DND-41 (cell line): ENCODE measurements around the gene COX5A.

ENCODE experiments used
- ATAC-seq: fragments of 200-7000 bp; cut with Tn5 transposase; 3 replicates; pipeline ENCODE4 v1.9.1; 2021; ENCODE audit warnings: low read depth; ENCODE audit not compliant: insufficient read depth
- DNase-seq: peaks from one replicate; pipeline ENCODE4 v3.0.0-alpha.2; 2020
- H2AFZ ChIP-seq: 2 replicates; pipeline ENCODE4 v1.6.0; 2012; ENCODE audit warnings: low read depth, low read length
- H3K27ac ChIP-seq: 2 replicates; pipeline ENCODE4 v1.5.1; 2012; ENCODE audit warnings: low read length, inconsistent platforms
- H3K27me3 ChIP-seq: fragments of 200-600 bp; sonication (generic); 2 replicates; pipeline ENCODE4 v1.6.0; 2012; ENCODE audit warnings: low read length, mild to moderate bottlenecking, inconsistent platforms; ENCODE audit not compliant: insufficient read depth, poor library complexity
- H3K36me3 ChIP-seq: 2 replicates; pipeline ENCODE4 v1.5.1; 2012; ENCODE audit warnings: low read length, inconsistent platforms; ENCODE audit not compliant: insufficient read depth
- H3K4me1 ChIP-seq: 2 replicates; pipeline ENCODE4 v1.5.1; 2012; ENCODE audit warnings: mild to moderate bottlenecking, low read length; ENCODE audit not compliant: insufficient read depth
- H3K4me2 ChIP-seq: 2 replicates; pipeline ENCODE4 v1.6.0; 2012; ENCODE audit warnings: mild to moderate bottlenecking, moderate library complexity, low read length, inconsistent platforms; ENCODE audit not compliant: insufficient read depth
- H3K4me3 ChIP-seq, 2 experiments: fragments of 200-600 bp in 1 of 2; shearing (Covaris generic) in 1 of 2; 2 replicates each; pipeline ENCODE4 v1.5.1; 2012 to 2016; ENCODE audit warnings: inconsistent platforms in 2 of 2, low read length in 2 of 2, mild to moderate bottlenecking in 2 of 2, low read depth in 1 of 2, moderate library complexity in 1 of 2
- H3K79me2 ChIP-seq: 2 replicates; pipeline ENCODE4 v1.6.0; 2012; ENCODE audit warnings: low read length, inconsistent platforms; ENCODE audit not compliant: insufficient read depth
- H3K9ac ChIP-seq: 2 replicates; pipeline ENCODE4 v1.6.0; 2012; ENCODE audit warnings: low read depth, mild to moderate bottlenecking, inconsistent platforms, low read length, moderate library complexity
- H3K9me3 ChIP-seq: 2 replicates; pipeline ENCODE4 v1.5.1; 2012; ENCODE audit warnings: low read length, moderate library complexity, mild to moderate bottlenecking, inconsistent platforms; ENCODE audit not compliant: insufficient read depth, severe bottlenecking
- H4K20me1 ChIP-seq: 2 replicates; pipeline ENCODE4 v1.6.0; 2012; ENCODE audit warnings: low read length; ENCODE audit not compliant: insufficient read depth
- EZH2 ChIP-seq: IDR thresholded peaks from 3 replicates; pipeline ENCODE4 v1.6.1; 2012; ENCODE audit warnings: borderline replicate concordance, low read depth, mild to moderate bottlenecking, moderate library complexity, low read length, inconsistent platforms; ENCODE audit not compliant: severe bottlenecking
- TF ChIP-seq, protein P1 (sequence below): IDR thresholded peaks from 2 replicates; pipeline ENCODE4 v1.5.1; 2012; ENCODE audit warnings: borderline replicate concordance, low read length, moderate library complexity, mild to moderate bottlenecking; ENCODE audit not compliant: poor library complexity, severe bottlenecking; ENCODE audit errors: extremely low read depth

COX5A gene

DNA sequence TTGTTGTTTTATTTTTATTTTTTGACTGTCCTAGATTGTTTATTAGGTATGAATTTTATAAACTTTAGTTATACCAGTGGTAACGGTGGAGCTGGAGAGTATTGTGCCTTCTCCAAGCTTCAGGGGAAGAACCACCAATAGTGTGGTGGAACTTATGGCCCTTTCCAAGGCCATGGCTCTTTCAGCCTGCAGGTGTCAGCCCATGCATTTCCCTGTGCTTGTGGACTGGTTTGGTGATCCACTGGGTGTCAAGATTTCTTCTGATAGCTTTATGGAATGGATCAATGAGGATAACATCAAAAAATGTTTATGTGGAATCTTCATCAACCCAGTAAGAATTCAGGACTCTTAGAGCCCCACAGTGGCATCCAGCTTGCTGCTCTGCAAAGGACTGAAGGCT lies 38.3 kb upstream of the COX5A start:
- no peaks in the 10 kb centered on the region for H3K79me2 ChIP-seq
- no peak overlapping the region for H3K27ac ChIP-seq
- no peak overlapping the region for H3K4me3 ChIP-seq
- no peaks in the 10 kb centered on the region for H3K27me3 ChIP-seq
- no peak overlapping the region for H2AFZ ChIP-seq
- no peaks in the 10 kb centered on the region for H3K36me3 ChIP-seq
- H4K20me1 ChIP-seq = no peaks in the 10 kb centered on the region
- no peak overlapping the region for H3K4me2 ChIP-seq
- TF ChIP-seq, protein P1, sequence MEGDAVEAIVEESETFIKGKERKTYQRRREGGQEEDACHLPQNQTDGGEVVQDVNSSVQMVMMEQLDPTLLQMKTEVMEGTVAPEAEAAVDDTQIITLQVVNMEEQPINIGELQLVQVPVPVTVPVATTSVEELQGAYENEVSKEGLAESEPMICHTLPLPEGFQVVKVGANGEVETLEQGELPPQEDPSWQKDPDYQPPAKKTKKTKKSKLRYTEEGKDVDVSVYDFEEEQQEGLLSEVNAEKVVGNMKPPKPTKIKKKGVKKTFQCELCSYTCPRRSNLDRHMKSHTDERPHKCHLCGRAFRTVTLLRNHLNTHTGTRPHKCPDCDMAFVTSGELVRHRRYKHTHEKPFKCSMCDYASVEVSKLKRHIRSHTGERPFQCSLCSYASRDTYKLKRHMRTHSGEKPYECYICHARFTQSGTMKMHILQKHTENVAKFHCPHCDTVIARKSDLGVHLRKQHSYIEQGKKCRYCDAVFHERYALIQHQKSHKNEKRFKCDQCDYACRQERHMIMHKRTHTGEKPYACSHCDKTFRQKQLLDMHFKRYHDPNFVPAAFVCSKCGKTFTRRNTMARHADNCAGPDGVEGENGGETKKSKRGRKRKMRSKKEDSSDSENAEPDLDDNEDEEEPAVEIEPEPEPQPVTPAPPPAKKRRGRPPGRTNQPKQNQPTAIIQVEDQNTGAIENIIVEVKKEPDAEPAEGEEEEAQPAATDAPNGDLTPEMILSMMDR = no peak
- TF ChIP-seq EZH2 = no peak
- no peaks in the 10 kb centered on the region for H3K4me1 ChIP-seq
- no peaks in the 10 kb centered on the region for H3K9me3 ChIP-seq
- ATAC-seq = no peak
- DNase-seq = no peak
- H3K9ac ChIP-seq = no peak overlapping the region

DNA sequence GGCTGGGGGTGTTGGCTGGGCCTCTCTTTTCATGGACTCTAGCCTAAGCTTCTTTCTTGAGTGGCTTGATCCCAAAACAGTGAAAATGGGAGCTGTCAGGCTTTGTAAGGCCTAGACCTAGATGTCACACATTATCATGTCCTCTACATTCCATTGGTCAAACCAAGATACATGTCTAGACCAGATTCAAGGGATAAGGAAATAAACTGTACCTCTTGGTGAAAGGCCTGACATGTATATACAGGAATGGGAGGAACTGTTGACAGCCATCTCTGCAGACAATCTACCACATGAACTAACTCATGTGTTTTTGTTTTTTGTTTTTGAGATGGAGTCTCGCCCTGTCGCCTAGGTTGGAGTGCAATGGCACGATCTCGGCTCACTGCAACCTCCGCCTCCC lies 29.8 kb upstream of the COX5A start:
- H3K36me3 ChIP-seq = no peaks in the 10 kb centered on the region
- DNase-seq (no peak), ATAC-seq (no peak)
- no peaks in the 10 kb centered on the region for H3K4me1 ChIP-seq
- no peak overlapping the region for H3K9ac ChIP-seq
- H4K20me1 ChIP-seq = no peaks in the 10 kb centered on the region
- no peak overlapping the region for H2AFZ ChIP-seq
- no peaks in the 10 kb centered on the region for H3K9me3 ChIP-seq
- H3K4me2 ChIP-seq = no peak overlapping the region
- no peak overlapping the region for H3K4me3 ChIP-seq
- H3K27ac ChIP-seq = no peak overlapping the region
- no peaks in the 10 kb centered on the region for H3K27me3 ChIP-seq
- no peaks in the 10 kb centered on the region for H3K79me2 ChIP-seq
- TF ChIP-seq EZH2 = no peak
- TF ChIP-seq, protein P1 = no peak

DNA sequence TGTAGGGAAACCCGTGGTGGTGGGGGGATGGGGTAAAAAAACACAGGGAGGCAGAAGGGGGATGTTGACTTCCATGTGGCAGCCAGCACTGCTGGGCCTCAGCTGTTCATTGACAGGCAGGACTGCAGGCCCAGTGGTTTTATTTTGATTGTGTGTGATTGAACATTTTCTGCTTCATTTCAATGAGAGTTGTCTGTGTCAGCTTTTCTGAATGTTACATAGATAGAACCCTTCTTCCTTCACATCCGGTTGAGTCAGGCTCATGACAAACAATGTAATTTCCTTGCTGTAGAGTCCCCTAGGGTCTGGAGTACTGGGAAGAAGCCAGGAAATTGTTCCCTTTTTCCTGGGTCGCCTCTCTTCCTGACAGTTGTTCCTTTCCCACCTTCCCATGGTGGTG lies 26.9 kb upstream of the COX5A start:
- H3K27me3 ChIP-seq = no peaks in the 10 kb centered on the region
- no peak for DNase-seq
- ATAC-seq = no peak
- no peak overlapping the region for H3K27ac ChIP-seq
- no peak overlapping the region for H3K4me2 ChIP-seq
- H3K79me2 ChIP-seq = no peaks in the 10 kb centered on the region
- no peaks in the 10 kb centered on the region for H3K9me3 ChIP-seq
- TF ChIP-seq, protein P1 = no peak
- TF ChIP-seq EZH2 = no peak
- H3K36me3 ChIP-seq = no peaks in the 10 kb centered on the region
- H3K9ac ChIP-seq = no peak overlapping the region
- no peak overlapping the region for H3K4me3 ChIP-seq
- no peaks in the 10 kb centered on the region for H3K4me1 ChIP-seq
- H4K20me1 ChIP-seq = no peaks in the 10 kb centered on the region
- H2AFZ ChIP-seq = no peak overlapping the region

DNA sequence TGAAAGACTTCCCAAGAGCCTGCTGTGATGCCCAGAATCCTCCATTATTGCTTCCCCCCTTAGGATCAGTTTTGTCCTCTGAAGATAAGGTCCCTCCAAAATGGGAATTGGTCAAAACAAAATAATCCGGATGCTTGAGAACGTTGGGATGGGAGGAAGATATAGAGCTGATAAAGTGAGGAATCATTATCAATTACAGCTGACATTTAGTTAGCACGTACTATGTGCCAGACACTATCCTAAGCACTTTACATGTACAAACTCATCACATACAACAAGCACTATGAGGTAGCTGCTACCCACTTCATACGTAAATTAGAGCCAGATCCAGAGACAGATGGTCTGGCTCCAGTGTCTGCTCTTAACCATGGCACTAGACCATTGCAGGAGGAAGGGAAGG lies 25.3 kb upstream of the COX5A start:
- H3K9me3 ChIP-seq = no peaks in the 10 kb centered on the region
- H3K4me2 ChIP-seq = no peak overlapping the region
- no peaks in the 10 kb centered on the region for H3K27me3 ChIP-seq
- H3K4me3 ChIP-seq = no peak overlapping the region
- ATAC-seq = no peak
- H3K9ac ChIP-seq = no peak overlapping the region
- no peak for TF ChIP-seq EZH2
- TF ChIP-seq, protein P1 = no peak
- H2AFZ ChIP-seq = no peak overlapping the region
- H3K36me3 ChIP-seq = no peaks in the 10 kb centered on the region
- H3K79me2 ChIP-seq = no peaks in the 10 kb centered on the region
- no peak overlapping the region for H3K27ac ChIP-seq
- H3K4me1 ChIP-seq = no peaks in the 10 kb centered on the region
- no peak for DNase-seq
- no peaks in the 10 kb centered on the region for H4K20me1 ChIP-seq
